DOHH2 (cell line): Measurements from ENCODE around the gene SYT3.

ENCODE experiments used
- H3F3A ChIP-seq: fragments of 200-600 bp; sonication (generic), shearing (Covaris generic); 2 replicates; pipeline ENCODE4 v1.6.0; 2016; ENCODE audit warnings: antibody characterized with exemption, mild to moderate bottlenecking; ENCODE audit not compliant: control insufficient read depth, insufficient read depth
- H3K27ac ChIP-seq: fragments of 200-600 bp; sonication (generic); 2 replicates; pipeline ENCODE4 v1.5.1; 2014; ENCODE audit warnings: low read depth, mild to moderate bottlenecking, low read length, moderate library complexity
- H3K27me3 ChIP-seq: fragments of 200-600 bp; sonication (generic); 2 replicates; pipeline ENCODE4 v1.6.1; 2014; ENCODE audit warnings: mild to moderate bottlenecking, low read length, mixed read lengths; ENCODE audit not compliant: control insufficient read depth
- H3K36me3 ChIP-seq: fragments of 200-600 bp; sonication (generic); 2 replicates; pipeline ENCODE4 v1.6.1; 2014; ENCODE audit warnings: mild to moderate bottlenecking, low read length, moderate library complexity, mixed read lengths; ENCODE audit not compliant: control insufficient read depth
- H3K4me1 ChIP-seq: fragments of 200-600 bp; sonication (generic); 2 replicates; pipeline ENCODE4 v1.6.1; 2014; ENCODE audit warnings: mild to moderate bottlenecking, low read length, mixed read lengths; ENCODE audit not compliant: control insufficient read depth
- H3K4me2 ChIP-seq: fragments of 200-600 bp; sonication (generic); 2 replicates; pipeline ENCODE4 v1.6.0; 2014; ENCODE audit warnings: mild to moderate bottlenecking, low read length, moderate library complexity
- H3K4me3 ChIP-seq: fragments of 200-600 bp; sonication (generic); 2 replicates; pipeline ENCODE4 v1.5.1; 2014; ENCODE audit warnings: mild to moderate bottlenecking, low read length, mixed read lengths
- H3K79me2 ChIP-seq: fragments of 200-600 bp; sonication (generic); 2 replicates; pipeline ENCODE4 v1.6.1; 2014; ENCODE audit warnings: mild to moderate bottlenecking, low read length, mixed read lengths; ENCODE audit not compliant: control insufficient read depth
- H3K9me2 ChIP-seq: fragments of 200-600 bp; sonication (generic); replicated peaks from 2 replicates; pipeline ENCODE4 v1.6.1; 2014; ENCODE audit warnings: mild to moderate bottlenecking, low read length, mixed read lengths; ENCODE audit not compliant: control insufficient read depth
- H3K9me3 ChIP-seq: fragments of 200-600 bp; sonication (generic); 2 replicates; pipeline ENCODE4 v1.6.1; 2014; ENCODE audit warnings: antibody characterized with exemption, low read length, mixed read lengths; ENCODE audit not compliant: control insufficient read depth, insufficient read depth
- H4K20me1 ChIP-seq: fragments of 200-600 bp; sonication (generic); 2 replicates; pipeline ENCODE4 v1.6.0; 2014; ENCODE audit warnings: low read depth, mild to moderate bottlenecking, antibody characterized with exemption, low read length, moderate library complexity; ENCODE audit not compliant: control insufficient read depth, insufficient read depth
- EZH2phosphoT487 ChIP-seq: fragments of 200-600 bp; sonication (generic); IDR thresholded peaks from 2 replicates; pipeline ENCODE4 v1.6.1; 2017; ENCODE audit warnings: borderline replicate concordance, mild to moderate bottlenecking, antibody characterized with exemption, low read length, moderate library complexity, mixed read lengths
- TF ChIP-seq, protein P1 (sequence below): fragments of 200-600 bp; sonication (generic); IDR thresholded peaks from one replicate; pipeline ENCODE4 v1.5.1; 2014; ENCODE audit warnings: antibody characterized with exemption, mild to moderate bottlenecking, low read depth, low read length; ENCODE audit not compliant: poor library complexity, severe bottlenecking

SYT3 gene

GRCh38 chr19:50679177-50680125 lies 39.8 kb upstream of the SYT3 start:
- TF ChIP-seq, protein P1, sequence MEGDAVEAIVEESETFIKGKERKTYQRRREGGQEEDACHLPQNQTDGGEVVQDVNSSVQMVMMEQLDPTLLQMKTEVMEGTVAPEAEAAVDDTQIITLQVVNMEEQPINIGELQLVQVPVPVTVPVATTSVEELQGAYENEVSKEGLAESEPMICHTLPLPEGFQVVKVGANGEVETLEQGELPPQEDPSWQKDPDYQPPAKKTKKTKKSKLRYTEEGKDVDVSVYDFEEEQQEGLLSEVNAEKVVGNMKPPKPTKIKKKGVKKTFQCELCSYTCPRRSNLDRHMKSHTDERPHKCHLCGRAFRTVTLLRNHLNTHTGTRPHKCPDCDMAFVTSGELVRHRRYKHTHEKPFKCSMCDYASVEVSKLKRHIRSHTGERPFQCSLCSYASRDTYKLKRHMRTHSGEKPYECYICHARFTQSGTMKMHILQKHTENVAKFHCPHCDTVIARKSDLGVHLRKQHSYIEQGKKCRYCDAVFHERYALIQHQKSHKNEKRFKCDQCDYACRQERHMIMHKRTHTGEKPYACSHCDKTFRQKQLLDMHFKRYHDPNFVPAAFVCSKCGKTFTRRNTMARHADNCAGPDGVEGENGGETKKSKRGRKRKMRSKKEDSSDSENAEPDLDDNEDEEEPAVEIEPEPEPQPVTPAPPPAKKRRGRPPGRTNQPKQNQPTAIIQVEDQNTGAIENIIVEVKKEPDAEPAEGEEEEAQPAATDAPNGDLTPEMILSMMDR: no peak
- no peak for TF ChIP-seq EZH2phosphoT487
- Histone ChIP-seq H3K4me2 (peak overlapping the region; percentile 52), H3F3A (no peaks in the 10 kb centered on the region), H3K27me3 (peaks cover 5% of the 10 kb centered on the region; the same call in 1 of the 2 replicates), H3K36me3 (no peaks in the 10 kb centered on the region), H3K9me3 (no peaks in the 10 kb centered on the region), H4K20me1 (peaks cover 4% of the 10 kb centered on the region; the same call in 1 of the 2 replicates), H3K9me2 (no peaks in the 10 kb centered on the region), H3K27ac (no peak overlapping the region), H3K4me1 (peaks cover 8% of the 10 kb centered on the region), H3K79me2 (no peaks in the 10 kb centered on the region), H3K4me3 (peak overlapping the region; percentile 40)

- Histone ChIP-seq H3K36me3 (no peaks in the 10 kb centered on the region), H3K79me2 (no peaks in the 10 kb centered on the region), H3K27me3 (no peaks in the 10 kb centered on the region), H3K4me1 (peaks cover 8% of the 10 kb centered on the region), H3K9me3 (no peaks in the 10 kb centered on the region), H3K4me3 (no peak overlapping the region), H3K27ac (no peak overlapping the region), H3F3A (no peaks in the 10 kb centered on the region), H4K20me1 (no peaks in the 10 kb centered on the region), H3K9me2 (no peaks in the 10 kb centered on the region), H3K4me2 (no peak overlapping the region)
- TF ChIP-seq, protein P1: no peak
- no peak for TF ChIP-seq EZH2phosphoT487
Measured at GRCh38 chr19:50678323-50678722, 38.6 kb upstream of the SYT3 start.

- Histone ChIP-seq H3K27ac (no peak overlapping the region), H4K20me1 (no peaks in the 10 kb centered on the region), H3K4me2 (no peak overlapping the region), H3F3A (no peaks in the 10 kb centered on the region), H3K79me2 (no peaks in the 10 kb centered on the region), H3K9me2 (no peaks in the 10 kb centered on the region), H3K9me3 (no peaks in the 10 kb centered on the region), H3K4me3 (no peak overlapping the region), H3K36me3 (no peaks in the 10 kb centered on the region), H3K27me3 (no peaks in the 10 kb centered on the region), H3K4me1 (peaks cover 8% of the 10 kb centered on the region)
- no peak for TF ChIP-seq EZH2phosphoT487
- TF ChIP-seq, protein P1: no peak
Measured at GRCh38 chr19:50677636-50678035, 38.0 kb upstream of the SYT3 start.
